Measurements from ENCODE around the gene F12.
A peak's percentile ranks its signal among the peaks of the same experiment; 100 is the strongest.
"Not testable (repeated sequence)": the region's sequence is repeated elsewhere in the genome, so short reads cannot be mapped to it uniquely, and the experiment has no call there.

F12 gene

GRCh38 chr5:177432839-177433657 lies 23.7 kb upstream of the F12 start:
- DNase-seq (ENCODE audit: low read depth in 2 of 2, low spot score in 1 of 2): no peak

- no peak for DNase-seq (ENCODE audit: low read depth in 2 of 2, low spot score in 1 of 2)
Measured at GRCh38 chr5:177432143-177432838, 22.9 kb upstream of the F12 start.

GRCh38 chr5:177431317-177432142 lies 22.2 kb upstream of the F12 start:
- peak in 1 of 2 donors; percentile 48 for DNase-seq (ENCODE audit: low read depth in 2 of 2, low spot score in 1 of 2)

DNA sequence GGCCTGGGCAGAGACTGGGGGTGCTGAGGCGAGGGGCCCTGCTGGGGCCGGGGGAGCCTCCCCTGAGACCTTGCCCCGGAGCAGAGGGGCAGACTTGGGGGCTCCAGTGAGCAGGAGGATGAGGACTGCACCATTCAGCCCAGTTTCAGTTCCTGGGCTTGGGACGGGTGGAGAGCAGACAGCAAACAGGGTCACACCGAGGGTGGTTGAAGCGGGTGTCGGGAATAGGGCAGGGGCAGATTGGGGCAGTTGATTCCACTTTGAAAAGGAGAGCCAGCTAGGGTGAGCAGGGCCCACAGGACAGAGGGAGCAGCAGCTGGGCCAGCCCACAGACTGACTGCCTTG lies 21.6 kb upstream of the F12 start:
- no peak for DNase-seq (ENCODE audit: low read depth in 2 of 2, low spot score in 1 of 2)

- no peak for DNase-seq (ENCODE audit: low read depth in 2 of 2, low spot score in 1 of 2)
Measured at GRCh38 chr5:177430140-177430951, 21.0 kb upstream of the F12 start.

DNA sequence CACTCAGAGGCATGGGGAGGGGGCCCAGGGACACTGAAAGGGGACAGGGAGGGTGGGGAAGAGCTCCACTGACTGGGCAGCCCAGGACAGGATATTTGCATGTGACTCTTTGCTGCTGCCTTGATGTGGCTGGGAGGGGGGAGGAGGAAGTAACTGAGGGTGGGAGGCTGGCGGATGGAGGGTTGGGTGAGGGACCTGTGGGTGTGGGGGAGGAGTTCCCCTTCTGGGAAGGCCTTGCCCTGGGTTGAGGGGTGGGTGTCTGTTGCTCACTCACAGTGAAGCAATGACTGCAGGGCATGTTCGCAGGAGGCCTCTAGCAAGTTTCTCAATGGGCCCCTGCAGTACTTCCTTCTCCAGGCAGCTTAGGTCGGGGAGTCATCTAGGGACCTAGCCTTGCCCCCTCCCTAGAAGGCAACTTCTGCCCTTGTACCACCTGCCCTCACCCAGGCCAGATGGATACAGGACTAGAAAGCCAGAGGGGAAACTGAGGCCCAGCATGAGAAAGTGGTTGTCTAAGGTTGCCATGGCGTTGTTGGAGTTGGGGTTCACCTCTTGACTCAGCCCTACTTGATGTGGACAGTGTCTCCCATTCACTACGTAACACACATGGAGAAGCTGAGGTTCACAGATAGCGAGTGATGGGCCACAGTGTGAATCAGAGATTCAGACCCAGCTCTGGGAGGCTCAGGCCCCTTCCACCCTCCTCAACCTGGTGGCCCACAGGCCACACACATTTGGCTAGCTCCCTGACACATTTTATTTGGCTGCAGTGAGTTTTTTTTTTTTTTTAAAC lies 20.1 kb upstream of the F12 start:
- peak; percentile 75 to 86 for DNase-seq (ENCODE audit: low read depth in 2 of 2, low spot score in 1 of 2)

DNA sequence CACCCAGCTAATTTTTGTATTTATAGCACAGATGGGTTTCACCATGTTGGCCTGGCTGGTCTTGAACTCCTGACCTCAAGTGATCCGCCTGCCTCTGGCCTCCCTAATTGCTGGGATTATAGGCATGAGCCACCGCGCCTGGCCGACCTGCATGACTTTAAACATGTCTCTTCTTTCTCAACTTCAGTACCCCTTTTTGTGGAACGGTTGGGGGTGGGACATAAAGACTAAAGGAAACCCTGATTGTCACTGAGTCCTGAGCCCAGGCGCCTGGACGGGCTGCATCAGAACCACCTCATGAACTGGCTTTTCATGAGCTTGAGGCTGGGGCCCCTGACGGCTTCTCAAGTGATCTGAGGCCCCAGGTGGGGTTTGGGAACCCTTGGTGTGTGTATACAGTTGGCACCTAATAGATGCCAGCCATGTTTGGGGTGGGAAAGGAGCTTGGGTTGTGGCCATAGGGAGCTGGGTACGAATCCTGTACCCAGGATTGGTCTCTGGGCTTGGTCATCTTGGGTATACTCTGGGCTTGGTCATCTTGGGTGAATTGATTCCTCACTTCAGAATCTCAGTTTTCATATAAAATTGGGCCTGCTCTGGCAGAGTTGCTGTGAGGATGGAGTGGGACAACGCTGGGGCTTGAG lies 19.3 kb upstream of the F12 start:
- no peak for DNase-seq (ENCODE audit: low read depth in 2 of 2, low spot score in 1 of 2)

DNA sequence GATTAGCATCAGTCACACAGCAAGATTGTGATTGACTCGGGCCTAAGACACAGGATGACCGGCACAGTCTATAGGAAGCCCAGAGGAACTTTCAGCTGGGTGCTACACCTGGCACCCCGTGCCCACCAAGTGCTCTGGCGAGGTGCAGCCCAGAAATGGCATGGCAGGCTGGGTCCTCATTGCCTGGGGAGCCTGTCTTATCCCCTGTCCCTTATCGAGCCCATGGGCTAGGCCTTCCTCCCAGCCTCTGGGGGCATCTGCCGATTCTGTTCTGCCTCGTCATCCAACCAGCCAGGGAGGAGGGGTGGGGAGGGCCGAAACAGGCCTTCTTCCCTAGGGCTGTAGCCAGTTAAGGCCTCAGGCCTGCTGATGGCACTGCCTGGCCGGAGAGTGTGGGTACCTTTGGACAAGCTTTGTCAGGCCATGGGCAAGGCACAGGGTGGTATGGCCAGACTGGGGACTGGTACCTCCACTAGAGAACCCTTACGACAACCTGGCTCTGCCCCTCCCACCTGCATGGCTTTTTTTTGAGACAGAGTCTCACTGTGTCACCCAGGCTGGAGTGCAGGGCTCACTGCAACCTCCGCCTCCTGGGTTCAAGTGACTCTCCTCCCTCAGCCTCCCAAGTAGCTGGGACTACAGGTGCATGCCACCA lies 18.7 kb upstream of the F12 start:
- DNase-seq (ENCODE audit: low read depth in 2 of 2, low spot score in 1 of 2): no peak

GRCh38 chr5:177427211-177427822 lies 18.0 kb upstream of the F12 start:
- DNase-seq (ENCODE audit: low read depth in 2 of 2, low spot score in 1 of 2): no peak

DNA sequence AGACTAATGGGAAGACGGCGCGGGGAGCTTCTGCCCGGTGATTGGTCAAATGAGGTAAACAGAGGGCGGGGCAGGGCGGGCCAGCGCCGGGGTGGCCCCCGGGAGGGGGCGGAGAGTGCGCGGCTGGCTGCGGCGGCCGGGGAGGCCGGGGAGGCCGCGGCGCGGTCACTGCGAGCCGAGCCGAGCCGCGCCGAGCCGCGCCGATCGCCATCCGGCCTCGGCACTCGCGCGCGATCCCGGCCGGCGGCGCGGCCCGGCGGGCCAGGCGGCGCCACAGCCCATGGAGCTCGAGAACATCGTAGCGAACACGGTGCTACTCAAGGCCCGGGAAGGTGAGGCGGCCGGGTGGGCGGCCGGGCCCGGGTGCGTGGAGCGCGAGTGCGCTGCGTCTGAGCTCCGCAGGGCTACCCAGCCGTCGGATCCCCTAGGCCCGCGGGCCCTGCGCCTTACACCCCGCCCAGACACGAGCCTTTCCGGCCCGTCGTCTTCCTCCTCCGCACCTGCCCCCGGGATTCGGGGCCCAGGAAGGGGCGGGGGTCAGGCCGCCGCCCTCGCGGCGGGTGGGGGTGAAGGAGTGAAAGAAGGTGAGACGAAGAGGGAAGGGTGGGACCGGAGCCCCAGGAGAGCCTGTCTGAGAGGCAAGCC lies 17.3 kb upstream of the F12 start, which contains the start of gene GRK6:
GRK6 (plus strand) TSS at position 111 of the 645 bp plus-strand sequence; CDS start at position 281, 170 bp downstream.
- DNase-seq (ENCODE audit: low read depth in 2 of 2, low spot score in 1 of 2): no peak

DNA sequence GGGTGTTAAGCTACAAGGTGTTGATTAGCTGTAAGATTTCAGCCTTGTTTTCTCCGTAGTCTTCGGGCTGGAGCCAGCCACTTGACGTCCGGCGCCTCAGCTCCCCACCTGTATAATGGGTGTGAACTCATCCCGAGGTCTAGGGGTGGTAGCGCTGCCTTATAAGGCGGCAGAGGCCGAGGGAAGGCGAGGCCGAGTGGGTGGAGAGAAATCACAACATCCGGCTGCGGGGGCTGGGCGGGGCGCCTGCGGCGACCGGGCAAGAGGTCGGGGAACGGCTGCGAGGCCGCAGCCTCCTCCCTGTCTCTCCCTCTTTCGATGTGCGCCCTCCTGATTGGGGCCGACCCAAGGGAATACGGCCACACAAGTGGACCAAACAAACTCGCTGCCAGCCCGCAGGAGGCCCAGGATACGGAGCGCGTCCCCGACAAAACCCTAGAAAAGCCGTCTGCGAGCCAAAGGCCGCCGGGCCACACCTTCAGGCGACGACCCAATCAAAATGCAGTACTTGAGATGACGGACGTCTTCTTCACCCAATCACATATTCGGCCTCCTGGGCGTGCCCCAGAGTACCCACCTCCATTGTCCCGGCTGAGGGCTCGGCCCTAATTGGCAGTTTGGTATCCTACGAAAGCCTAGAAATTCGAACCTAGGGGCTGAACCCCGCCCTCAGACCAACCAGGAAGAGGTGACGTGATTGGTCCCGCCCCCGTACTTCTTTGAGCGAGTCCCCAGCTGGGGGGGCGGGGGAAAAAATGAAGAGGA lies 16.6 kb upstream of the F12 start:
- DNase-seq (ENCODE audit: low read depth in 2 of 2, low spot score in 1 of 2): peak; percentile 99

GRCh38 chr5:177425196-177425800 lies 15.9 kb upstream of the F12 start:
- DNase-seq (ENCODE audit: low read depth in 2 of 2, low spot score in 1 of 2): no peak

DNA sequence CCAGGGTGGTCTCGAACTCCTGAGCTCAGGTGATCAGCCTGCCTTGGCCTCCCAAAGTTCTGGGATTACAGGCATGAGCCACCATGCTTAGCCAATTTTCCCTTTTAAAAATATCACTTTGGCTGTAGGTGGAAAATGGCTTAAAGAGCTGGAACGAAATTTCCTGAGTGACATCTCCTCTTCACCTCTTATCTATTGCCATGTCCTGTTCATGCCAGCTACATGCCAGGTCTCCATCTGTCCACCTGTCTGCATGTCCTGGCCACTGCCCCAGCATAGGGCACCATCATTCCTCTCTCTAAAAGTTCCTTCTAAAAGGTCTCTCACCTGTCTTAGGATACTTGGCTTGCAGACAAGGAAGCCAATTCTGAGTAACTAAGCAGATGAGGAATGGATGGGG lies 14.3 kb upstream of the F12 start:
- DNase-seq (ENCODE audit: low read depth in 2 of 2, low spot score in 1 of 2): no peak

DNA sequence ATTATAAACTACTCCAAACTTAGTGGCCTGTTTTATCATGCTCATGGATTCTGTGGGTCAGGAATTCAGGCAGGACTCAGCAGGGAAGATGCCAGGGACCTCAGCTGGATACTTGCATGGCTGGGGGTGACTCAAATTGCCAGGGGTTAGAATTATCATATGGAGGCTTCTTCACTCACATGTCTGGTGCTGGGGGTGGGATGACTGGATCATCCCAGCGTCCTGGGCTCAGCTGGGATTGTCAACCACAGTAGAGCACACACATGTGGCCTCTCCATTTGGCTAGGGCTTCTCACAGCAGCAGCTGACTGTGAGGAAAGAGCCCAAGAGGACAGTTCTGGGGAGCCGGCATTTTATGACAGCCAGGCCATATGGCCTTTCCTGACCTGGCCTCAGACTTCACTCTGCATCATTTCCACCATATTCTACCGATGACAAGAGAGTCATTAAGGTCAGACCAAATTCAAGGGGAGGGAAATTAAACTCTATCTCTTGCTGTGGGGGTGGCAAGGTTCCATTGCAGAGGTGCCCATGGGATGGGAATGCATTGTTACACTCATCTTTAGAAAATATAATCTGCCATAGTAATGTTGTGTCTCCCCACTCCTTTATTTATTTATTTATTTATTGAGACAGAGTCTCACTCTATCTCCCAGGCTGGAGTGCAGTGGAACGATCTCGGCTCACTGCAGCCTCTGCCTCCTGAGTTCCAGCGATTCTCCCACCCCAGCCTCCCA lies 11.9 kb upstream of the F12 start:
- no peak for DNase-seq (ENCODE audit: low read depth in 2 of 2, low spot score in 1 of 2)

- DNase-seq (ENCODE audit: low read depth in 2 of 2, low spot score in 1 of 2): not testable (repeated sequence)
Measured at GRCh38 chr5:177420472-177420871, 11.1 kb upstream of the F12 start.

DNA sequence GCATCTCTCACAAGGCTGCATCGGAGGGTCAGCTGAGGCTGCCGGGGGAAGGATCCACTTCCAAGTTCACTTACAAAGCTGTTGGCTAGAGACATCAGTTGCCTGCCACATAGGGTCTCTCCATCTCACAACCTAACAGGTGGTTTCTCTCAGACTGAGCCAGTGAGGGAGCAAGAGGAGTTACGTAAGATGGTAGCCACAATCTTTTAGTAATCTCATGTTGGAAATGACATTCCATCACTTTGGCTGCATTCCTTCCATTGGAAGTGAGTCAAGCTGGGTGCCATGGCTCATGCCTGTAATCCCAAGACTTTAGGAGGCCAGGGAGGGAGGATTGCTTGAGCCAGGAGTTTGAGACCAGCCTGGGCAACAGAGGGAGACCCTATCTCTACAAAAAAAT lies 9.7 kb upstream of the F12 start:
- no peak for DNase-seq (ENCODE audit: low read depth in 2 of 2, low spot score in 1 of 2)

Data from stimulated activated CD8-positive, alpha-beta memory T cell treated with anti-CD3 and anti-CD28 coated beads, Interleukin-4, amount 100 ng/mL, for 4 hours (primary cell).